B cell (primary cell): ENCODE results near the gene ACTR6. TPM values are rescaled to one million over a fixed set of nuclear protein-coding genes. Genes with fewer than 3 reads are reported as not detected.

ENCODE experiments used
- ATAC-seq: fragments of 200-7000 bp; cut with Tn5 transposase; one replicate; pipeline ENCODE4 v1.10.0; 2021; ENCODE audit warnings: low read depth, mild to moderate bottlenecking, moderate number of reproducible peaks, moderate library complexity
- CTCF ChIA-PET: fragments of 350-600 bp; sonication (Branson Sonifier 250); formaldehyde crosslinking; loops from one replicate; lab custom pipeline; 2021; ENCODE audit warnings: antibody characterized with exemption, inconsistent platforms; lab: Charles Lee
- POLR2A ChIA-PET: fragments of 350-600 bp; sonication (Branson Sonifier 250); formaldehyde crosslinking; loops from one replicate; lab custom pipeline; 2021; ENCODE audit warnings: antibody characterized with exemption; lab: Charles Lee
- DNase-seq: peaks from one replicate; pipeline ENCODE4 v3.0.0; 2013
- H2AFZ ChIP-seq: 2 replicates; pipeline ENCODE4 v1.6.1; 2012; ENCODE audit warnings: mild to moderate bottlenecking, low read depth, low read length; ENCODE audit not compliant: insufficient read depth, poor library complexity, severe bottlenecking
- H3K27ac ChIP-seq, 2 donors: 1 replicate in 1 of 2; 2 replicates in 1 of 2; pipeline ENCODE4 v1.5.1; 2012 to 2013; ENCODE audit warnings: low read length in 2 of 2, mild to moderate bottlenecking in 2 of 2, moderate library complexity in 1 of 2
- H3K27me3 ChIP-seq, 4 experiments: fragments of 200-600 bp in 1 of 4; sonication (generic) in 1 of 4; replicated peaks in 1 of 4; 1 replicate in 2 of 4; 2 replicates in 2 of 4; pipeline versions ENCODE4 v1.6.1 to v1.7.0; 2013 to 2016; ENCODE audit warnings: low read length in 3 of 4, mild to moderate bottlenecking in 2 of 4, mixed read lengths in 1 of 4, moderate library complexity in 1 of 4; ENCODE audit not compliant: insufficient read depth in 4 of 4, control insufficient read depth in 3 of 4; ENCODE audit errors: control extremely low read depth in 1 of 4
- H3K36me3 ChIP-seq, 2 experiments: replicated peaks in 1 of 2; 1 replicate in 1 of 2; 2 replicates in 1 of 2; pipeline versions ENCODE4 v1.6.1 to v1.7.1; 2013; ENCODE audit warnings: low read length in 1 of 2; ENCODE audit not compliant: insufficient read depth in 2 of 2, control insufficient read depth in 1 of 2; ENCODE audit errors: control extremely low read depth in 1 of 2, extremely low read depth in 1 of 2
- H3K4me1 ChIP-seq, 2 donors: fragments of 200-600 bp in 1 of 2; sonication (generic) in 1 of 2; 1 replicate in 1 of 2; 2 replicates in 1 of 2; pipeline versions ENCODE4 v1.5.1 to v1.6.1; 2013 to 2017; ENCODE audit warnings: low read length in 2 of 2; ENCODE audit not compliant: control insufficient read depth in 2 of 2, insufficient read depth in 2 of 2
- H3K4me2 ChIP-seq: replicated peaks from 2 replicates; pipeline ENCODE3; 2012; ENCODE audit warnings: mild to moderate bottlenecking, low read depth, low read length; ENCODE audit not compliant: poor library complexity, severe bottlenecking
- H3K4me3 ChIP-seq, 5 experiments: fragments of 200-600 bp in 1 of 5; sonication (generic) in 1 of 5; 1 replicate in 3 of 5; 2 replicates in 2 of 5; pipeline versions ENCODE4 v1.5.1 to v1.7.0; 2011 to 2016; ENCODE audit warnings: low read length in 4 of 5, mild to moderate bottlenecking in 4 of 5, low read depth in 2 of 5, control low read depth in 1 of 5, moderate library complexity in 1 of 5; ENCODE audit not compliant: insufficient read depth in 1 of 5; ENCODE audit errors: control extremely low read depth in 1 of 5, extremely low read depth in 1 of 5
- H3K79me2 ChIP-seq: fragments of 200-600 bp; sonication (generic); one replicate; pipeline ENCODE4 v1.6.0; 2016; ENCODE audit warnings: low read length; ENCODE audit not compliant: control insufficient read depth, insufficient read depth
- H3K9ac ChIP-seq: fragments of 200-600 bp; sonication (generic); 2 replicates; pipeline ENCODE4 v1.6.1; 2017; ENCODE audit warnings: mild to moderate bottlenecking, low read length, moderate library complexity
- H3K9me3 ChIP-seq, 3 donors: one replicate each; pipeline versions ENCODE4 v1.6.1 to v1.7.1; 2013; ENCODE audit warnings: low read length in 2 of 3; ENCODE audit not compliant: control insufficient read depth in 2 of 3, insufficient read depth in 1 of 3; ENCODE audit errors: control extremely low read depth in 1 of 3
- H4K20me1 ChIP-seq: 2 replicates; pipeline ENCODE4 v1.6.0; 2012; ENCODE audit warnings: mild to moderate bottlenecking, low read length; ENCODE audit not compliant: insufficient read depth, control insufficient read depth, poor library complexity, severe bottlenecking
- H3K27ac Mint-ChIP-seq: one replicate; pipeline ENCODE4 v1.8.0; 2021; ENCODE audit warnings: mixed read lengths
- H3K27me3 Mint-ChIP-seq: one replicate; pipeline ENCODE4 v1.8.0; 2021; ENCODE audit warnings: mixed read lengths
- H3K4me1 Mint-ChIP-seq: one replicate; pipeline ENCODE4 v1.8.0; 2021; ENCODE audit warnings: mixed read lengths
- H3K4me3 Mint-ChIP-seq: one replicate; pipeline ENCODE4 v1.8.0; 2021; ENCODE audit warnings: mixed read lengths
- H3K9me3 Mint-ChIP-seq: one replicate; pipeline ENCODE4 v1.8.0; 2022; ENCODE audit warnings: mixed read lengths; ENCODE audit not compliant: insufficient read depth
- EZH2 ChIP-seq: IDR thresholded peaks from 2 replicates; pipeline ENCODE4 v1.6.1; 2012; ENCODE audit warnings: borderline replicate concordance, low read depth, mild to moderate bottlenecking, moderate library complexity, low read length; ENCODE audit not compliant: insufficient read depth, poor library complexity, severe bottlenecking
- WGBS: methylation state at CpG from one replicate; pipeline ENCODE4 v1.1.5; 2013; ENCODE audit warnings: missing lambda C conversion rate; ENCODE audit not compliant: insufficient coverage; 5-methylcytosine and 5-hydroxymethylcytosine counted together
- intact Hi-C: fragments of 100-400 bp; cut with micrococcal nuclease; formaldehyde crosslinking; loops from one replicate; pipeline ENCODE4 v1.10.0; 2022
- polyA plus RNA-seq: library from polyadenylated mRNA; depleted of rRNA; stranded (reverse); fragments of >200 nt; gene quantifications from 2 replicates; pipeline ENCODE4 v1.2.3, GENCODE V29; 2012
- total RNA-seq, 2 donors: library from RNA; stranded (reverse); fragments of 120-200 nt in 1 of 2; gene quantifications; 1 replicate in 1 of 2; 2 replicates in 1 of 2; pipeline versions ENCODE4 v1.2.3 to v1.2.4, GENCODE V29; 2013 to 2022
- TF ChIP-seq, protein P1 (sequence below): fragments of 200-600 bp; IDR thresholded peaks from one replicate; pipeline ENCODE4 v1.8.0; 2022; ENCODE audit warnings: antibody characterized with exemption, mild to moderate bottlenecking

The ACTR6 gene
- total and polyA plus RNA-seq, 2 donors (not counting 1 experiment from before 2014, with no cell fraction given) = 10.1 to 30.8 TPM

DNA sequence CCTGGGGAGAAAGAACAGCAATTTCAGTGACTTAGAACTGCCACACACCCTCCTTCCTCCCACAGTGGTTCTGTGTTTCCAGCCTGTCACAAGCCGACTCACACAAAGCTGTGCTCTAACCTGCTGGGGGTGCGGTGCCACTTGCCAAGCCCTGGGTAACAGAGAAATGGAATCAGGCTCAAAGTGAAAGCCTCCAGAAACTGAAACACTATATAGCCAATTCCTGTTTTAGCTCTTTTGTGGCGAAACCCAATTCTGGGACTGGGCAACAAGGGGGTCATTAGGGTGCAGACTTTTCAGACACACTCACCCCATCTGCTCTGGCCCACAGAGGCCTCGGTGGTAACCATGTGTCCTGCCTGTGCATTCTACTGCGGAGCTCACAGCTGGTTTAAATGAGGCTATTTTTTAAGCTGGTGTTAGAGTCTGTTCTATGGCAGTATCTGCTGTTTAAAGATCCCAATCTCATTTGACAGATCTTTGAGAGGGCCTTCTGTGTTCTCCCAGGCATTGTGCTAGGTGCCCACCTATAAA, 15.2 kb upstream of the ACTR6 start:
- Mint-ChIP-seq H3K4me1 (peaks cover 10% of the 10 kb centered on the region), H3K9me3 (no peaks in the 10 kb centered on the region), H3K27me3 (no peaks in the 10 kb centered on the region), H3K27ac (no peak overlapping the region), H3K4me3 (no peak overlapping the region)
- Histone ChIP-seq H3K4me3 (no peak overlapping the region), H3K4me1 (no peaks in the 10 kb centered on the region), H4K20me1 (no peaks in the 10 kb centered on the region), H2AFZ (no peak overlapping the region), H3K36me3 (peaks cover 0 to 11% of the 10 kb centered on the region in 2 experiments), H3K9me3 (peaks cover 0 to 7% (median 0%) of the 10 kb centered on the region in 3 donors), H3K79me2 (no peaks in the 10 kb centered on the region), H3K4me2 (no peak overlapping the region), H3K27ac (no peak overlapping the region), H3K27me3 (no peaks in the 10 kb centered on the region), H3K9ac (no peak overlapping the region)
- ATAC-seq (no peak), DNase-seq (no peak)
- 82% methylated on average over 2 of the region's 5 CpGs for WGBS
- ChIA-PET POLR2A (no interaction called here), CTCF (interaction anchor here (0.9 kb wide), 1 partner anchor 22 kb away, joined by 3 read pairs; no protein-coding TSS in a partner anchor)
- intact Hi-C loops = no loop called here
- TF ChIP-seq, protein P1, sequence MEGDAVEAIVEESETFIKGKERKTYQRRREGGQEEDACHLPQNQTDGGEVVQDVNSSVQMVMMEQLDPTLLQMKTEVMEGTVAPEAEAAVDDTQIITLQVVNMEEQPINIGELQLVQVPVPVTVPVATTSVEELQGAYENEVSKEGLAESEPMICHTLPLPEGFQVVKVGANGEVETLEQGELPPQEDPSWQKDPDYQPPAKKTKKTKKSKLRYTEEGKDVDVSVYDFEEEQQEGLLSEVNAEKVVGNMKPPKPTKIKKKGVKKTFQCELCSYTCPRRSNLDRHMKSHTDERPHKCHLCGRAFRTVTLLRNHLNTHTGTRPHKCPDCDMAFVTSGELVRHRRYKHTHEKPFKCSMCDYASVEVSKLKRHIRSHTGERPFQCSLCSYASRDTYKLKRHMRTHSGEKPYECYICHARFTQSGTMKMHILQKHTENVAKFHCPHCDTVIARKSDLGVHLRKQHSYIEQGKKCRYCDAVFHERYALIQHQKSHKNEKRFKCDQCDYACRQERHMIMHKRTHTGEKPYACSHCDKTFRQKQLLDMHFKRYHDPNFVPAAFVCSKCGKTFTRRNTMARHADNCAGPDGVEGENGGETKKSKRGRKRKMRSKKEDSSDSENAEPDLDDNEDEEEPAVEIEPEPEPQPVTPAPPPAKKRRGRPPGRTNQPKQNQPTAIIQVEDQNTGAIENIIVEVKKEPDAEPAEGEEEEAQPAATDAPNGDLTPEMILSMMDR = no peak
- TF ChIP-seq EZH2 = no peak

DNA sequence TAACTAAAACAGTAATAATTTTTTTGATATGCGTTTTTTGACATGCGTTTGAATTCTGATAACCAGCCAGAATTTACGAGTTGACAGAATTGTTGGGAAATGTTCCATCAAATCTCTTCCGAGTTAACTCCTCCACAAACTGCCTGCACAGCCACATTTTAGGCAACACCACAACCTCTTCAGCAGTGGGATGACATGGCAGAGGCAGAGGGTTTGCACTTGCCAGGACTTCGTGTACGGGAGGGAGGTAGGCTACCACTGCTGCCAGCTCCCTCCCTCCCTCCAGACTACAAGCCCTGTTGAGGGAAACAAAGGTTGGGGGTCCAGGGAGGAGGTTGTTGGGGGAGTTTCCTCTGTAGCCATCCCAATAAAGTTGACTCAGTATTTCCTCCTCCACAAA, 14.5 kb upstream of the ACTR6 start:
- 92% methylated on average over 2 of the region's 6 CpGs for WGBS
- peaks cover 0 to 12% of the 10 kb centered on the region in 2 experiments for H3K36me3 ChIP-seq
- Mint-ChIP-seq H3K4me1 (peaks cover 10% of the 10 kb centered on the region), H3K27ac (no peak overlapping the region), H3K4me3 (no peak overlapping the region), H3K9me3 (no peaks in the 10 kb centered on the region), H3K27me3 (no peaks in the 10 kb centered on the region)
- no peak overlapping the region for H3K4me2 ChIP-seq
- H4K20me1 ChIP-seq = no peaks in the 10 kb centered on the region
- no peak overlapping the region for H2AFZ ChIP-seq
- no peak overlapping the region for H3K9ac ChIP-seq
- POLR2A ChIA-PET = no interaction called here
- H3K27me3 ChIP-seq = no peaks in the 10 kb centered on the region
- CTCF ChIA-PET = interaction anchor here (0.6 kb wide), 1 partner anchor 9 kb away, joined by 3 read pairs; no protein-coding TSS in a partner anchor
- no peak overlapping the region for H3K4me3 ChIP-seq
- ATAC-seq (no peak), DNase-seq (no peak)
- no peak overlapping the region for H3K27ac ChIP-seq
- H3K4me1 ChIP-seq = no peaks in the 10 kb centered on the region
- H3K79me2 ChIP-seq = peaks cover 4% of the 10 kb centered on the region
- intact Hi-C loops = no loop called here
- no peak for TF ChIP-seq EZH2
- TF ChIP-seq, protein P1 = no peak
- H3K9me3 ChIP-seq = peaks cover 0 to 7% (median 0%) of the 10 kb centered on the region in 3 donors
